A549 (cell line): ENCODE results near the gene GIMAP8. TPM values are rescaled to one million over a fixed set of nuclear protein-coding genes. Genes with fewer than 3 reads are reported as not detected.

Experiments
- ATAC-seq, 2 experiments: fragments of 200-7000 bp in 1 of 2; fragments of >200 bp in 1 of 2; cut with Nextera tagmentation in 1 of 2; cut with Tn5 transposase in 1 of 2; 3 replicates each; pipeline versions ENCODE4 v1.8.0 to v1.9.1; 2018 to 2020; ENCODE audit warnings: mild to moderate bottlenecking in 1 of 2, moderate library complexity in 1 of 2
- CTCF ChIA-PET: fragments of 300-600 bp; sonication (Branson Sonifier 250); formaldehyde crosslinking; extraction: SDS; loops from one replicate; lab custom pipeline; 2021; ENCODE audit warnings: antibody characterized with exemption, inconsistent platforms; lab: Yijun Ruan, JAX
- POLR2A ChIA-PET: fragments of 350-600 bp; formaldehyde crosslinking; extraction: SDS; loops from one replicate; lab custom pipeline; 2021; ENCODE audit warnings: antibody characterized with exemption, inconsistent platforms; lab: Yijun Ruan, JAX
- DNase-seq, 2 experiments: peaks; one replicate each; pipeline versions ENCODE4 v3.0.0 to v3.0.0-alpha.2; 2011 to 2016; ENCODE audit warnings: low read depth in 1 of 2, low spot score in 1 of 2
- FAIRE-seq: peaks from 2 replicates; lab custom pipeline; 2011; peaks lifted over from hg19 to GRCh38; lab: Jason Lieb, UNC
- H3K27ac ChIP-seq, 2 experiments: fragments of >200 bp; sonication (Bioruptor Twin); formaldehyde crosslinking; 3 replicates each; pipeline ENCODE4 v1.5.1; 2016 to 2017
- H3K4me1 ChIP-seq: fragments of >200 bp; sonication (Bioruptor Twin); formaldehyde crosslinking; 3 replicates; pipeline ENCODE4 v1.6.1; 2016
- H3K4me2 ChIP-seq: fragments of >200 bp; sonication (Bioruptor Twin); formaldehyde crosslinking; 3 replicates; pipeline ENCODE4 v1.6.1; 2016
- H3K4me3 ChIP-seq: fragments of >200 bp; sonication (Bioruptor Twin); formaldehyde crosslinking; 3 replicates; pipeline ENCODE4 v1.5.1; 2016
- H3K9me3 ChIP-seq: fragments of >200 bp; sonication (Bioruptor Twin); formaldehyde crosslinking; 3 replicates; pipeline ENCODE4 v1.6.1; 2016
- BCL3 ChIP-seq: fragments of >200 bp; sonication (Bioruptor Twin); formaldehyde crosslinking; IDR thresholded peaks from 3 replicates; pipeline ENCODE4 v1.6.1; 2016
- BHLHE40 ChIP-seq: IDR thresholded peaks from 2 replicates; pipeline ENCODE4 v1.6.1; 2012; ENCODE audit warnings: low read depth, low read length, inconsistent platforms
- E2F6 ChIP-seq: IDR thresholded peaks from 2 replicates; pipeline ENCODE4 v1.6.1; 2012; ENCODE audit warnings: low read depth, borderline replicate concordance
- EHMT2 ChIP-seq: fragments of 200-600 bp; sonication (generic); IDR thresholded peaks from 2 replicates; pipeline ENCODE4 v1.6.1; 2016; ENCODE audit warnings: antibody characterized with exemption, low read depth, mild to moderate bottlenecking, moderate library complexity
- ELK1 ChIP-seq: fragments of 150-350 bp; IDR thresholded peaks from 2 replicates; pipeline ENCODE4 v1.6.1; 2014; ENCODE audit warnings: low read depth, mild to moderate bottlenecking, low read length
- HDAC2 ChIP-seq: fragments of 200-600 bp; sonication (generic); IDR thresholded peaks from 2 replicates; pipeline ENCODE4 v1.6.1; 2016
- HES2 ChIP-seq: fragments of >200 bp; sonication (Bioruptor Twin); formaldehyde crosslinking; IDR thresholded peaks from 2 replicates; pipeline ENCODE4 v1.6.1; 2016
- HEYL ChIP-seq: fragments of 250-450 bp; sonication (Bioruptor Pico); IDR thresholded peaks from 2 replicates; pipeline ENCODE4 v1.8.0; 2021; ENCODE audit warnings: mild to moderate bottlenecking, moderate library complexity
- HOXA7 ChIP-seq: fragments of 250-450 bp; sonication (Bioruptor Pico); IDR thresholded peaks from 2 replicates; pipeline ENCODE4 v1.5.0; 2020; ENCODE audit warnings: mild to moderate bottlenecking, moderate library complexity
- HOXB5 ChIP-seq: fragments of 250-450 bp; sonication (Bioruptor Pico); IDR thresholded peaks from 2 replicates; pipeline ENCODE4 v1.5.0; 2020; ENCODE audit warnings: mild to moderate bottlenecking, moderate library complexity
- JUN ChIP-seq, 2 experiments: fragments of >200 bp; sonication (Bioruptor Twin); formaldehyde crosslinking; IDR thresholded peaks; 2 replicates in 1 of 2; 3 replicates in 1 of 2; pipeline ENCODE4 v1.6.1; 2016 to 2017
- JUNB ChIP-seq: fragments of >200 bp; sonication (Bioruptor Twin); formaldehyde crosslinking; IDR thresholded peaks from 2 replicates; pipeline ENCODE4 v1.6.1; 2016
- MAZ ChIP-seq: fragments of 150-350 bp; IDR thresholded peaks from 2 replicates; pipeline ENCODE4 v1.6.1; 2014; ENCODE audit warnings: antibody characterized with exemption, low read depth, low read length, borderline replicate concordance
- MYC ChIP-seq: IDR thresholded peaks from 2 replicates; pipeline ENCODE4 v1.6.1; 2012; ENCODE audit warnings: mild to moderate bottlenecking, inconsistent platforms, low read length, improper control_type of control experiment, borderline replicate concordance
- NPAS2 ChIP-seq: fragments of 250-450 bp; sonication (Bioruptor Pico); IDR thresholded peaks from 2 replicates; pipeline ENCODE4 v1.8.0; 2022; ENCODE audit warnings: mild to moderate bottlenecking, moderate library complexity, borderline replicate concordance
- NR3C1 ChIP-seq: fragments of >200 bp; sonication (Bioruptor Twin); formaldehyde crosslinking; IDR thresholded peaks from 3 replicates; pipeline ENCODE4 v1.6.1; 2017
- RARB ChIP-seq: fragments of 250-450 bp; sonication (Bioruptor Pico); IDR thresholded peaks from 2 replicates; pipeline ENCODE4 v1.8.0; 2021; ENCODE audit warnings: mild to moderate bottlenecking, moderate library complexity
- RCOR1 ChIP-seq: fragments of 150-350 bp; IDR thresholded peaks from 2 replicates; pipeline ENCODE4 v1.6.1; 2014; ENCODE audit warnings: antibody characterized with exemption, low read length, low read depth
- RFX5 ChIP-seq: fragments of 450-650 bp; IDR thresholded peaks from 2 replicates; pipeline ENCODE4 v1.7.1; 2014; ENCODE audit warnings: antibody characterized with exemption, mild to moderate bottlenecking, moderate library complexity
- SREBF2 ChIP-seq: fragments of 450-650 bp; IDR thresholded peaks from 2 replicates; pipeline ENCODE4 v1.6.1; 2014; ENCODE audit warnings: mild to moderate bottlenecking, moderate library complexity
- USF2 ChIP-seq: fragments of 450-650 bp; IDR thresholded peaks from 2 replicates; pipeline ENCODE4 v1.6.1; 2014; ENCODE audit warnings: antibody characterized with exemption
- WGBS: methylation state at CpG from one replicate; pipeline ENCODE4 v1.1.6; 2017; ENCODE audit errors: missing lambda C conversion rate; 5-methylcytosine and 5-hydroxymethylcytosine counted together
- polyA plus RNA-seq, 4 experiments: library from polyadenylated mRNA; depleted of rRNA in 3 of 4; stranded (reverse); fragments of >200 nt; fragmentation: RNase III in 1 of 4; extraction: RNeasy Plus Mini Kit Qiagen cat#74134 plus additional on column Dnase treatment in 1 of 4; gene quantifications; 2 replicates in 3 of 4; 3 replicates in 1 of 4; pipeline ENCODE4 v1.2.3, GENCODE V29; 2011 to 2017

Gene GIMAP8
- polyA plus RNA-seq, 2 of the 4 experiments (the other 2 are of a cell fraction): not detected

- TF ChIP-seq ELK1: no peak
- no peak for TF ChIP-seq MYC
- TF ChIP-seq RCOR1: no peak
- no peak for TF ChIP-seq BCL3
- no peak for TF ChIP-seq SREBF2
These were observed 13.0 kb downstream of the GIMAP8 start (continued) for GRCh38 chr7:150463461-150463860.

GRCh38 chr7:150464962-150465361, 14.5 kb downstream of the GIMAP8 start:
- no peaks in the 10 kb centered on the region for H3K9me3 ChIP-seq
- TF ChIP-seq E2F6 (no peak), BHLHE40 (no peak), RCOR1 (no peak), HOXA7 (CRISPR knock-in tag) (no peak), NPAS2 (CRISPR knock-in tag) (no peak), MAZ (no peak), RARB (no peak), SREBF2 (no peak), RFX5 (no peak), NR3C1 (no peak), JUNB (no peak), USF2 (no peak), BCL3 (no peak), HEYL (CRISPR knock-in tag) (no peak), EHMT2 (no peak)
- TF ChIP-seq, all 56 proteins: peak for 0
- Histone ChIP-seq H3K4me1 (no peaks in the 10 kb centered on the region), H3K27ac (no peak overlapping the region), H3K4me2 (no peak overlapping the region), H3K4me3 (no peak overlapping the region)
- POLR2A ChIA-PET: no interaction called here
- ATAC-seq (no peak), FAIRE-seq (no peak), DNase-seq (no peak)
- CTCF ChIA-PET: interaction anchor here (1.9 kb wide), 1 partner anchor 16 kb away, joined by 5 read pairs; no protein-coding TSS in a partner anchor
- WGBS: 5% methylated on average over 1 of the region's 1 CpG

GRCh38 chr7:150465414-150465813, 15.0 kb downstream of the GIMAP8 start:
- no peak overlapping the region for H3K4me2 ChIP-seq
- TF ChIP-seq HES2: no peak
- TF ChIP-seq HOXB5 (CRISPR knock-in tag): no peak
- no peak for TF ChIP-seq JUN (IDR thresholded peaks at IDR 0.05)
- no peak for TF ChIP-seq HDAC2
- H3K9me3 ChIP-seq: no peaks in the 10 kb centered on the region
- CTCF ChIA-PET: interaction anchor here (1.9 kb wide), 1 partner anchor 17 kb away, joined by 5 read pairs; no protein-coding TSS in a partner anchor
- DNase-seq (no peak), FAIRE-seq (no peak), ATAC-seq (no peak)
- H3K27ac ChIP-seq: no peak overlapping the region
- WGBS: 41% methylated on average over 2 of the region's 2 CpGs
- POLR2A ChIA-PET: no interaction called here
- no peaks in the 10 kb centered on the region for H3K4me1 ChIP-seq
- no peak overlapping the region for H3K4me3 ChIP-seq
